NK-92 (cell line): ENCODE measurements around the gene AP3B1.
"Not testable (repeated sequence)": the region's sequence is repeated elsewhere in the genome, so short reads cannot be mapped to it uniquely, and the experiment has no call there.

Source experiments
- DNase-seq: peaks from one replicate; lab custom pipeline; 2025; ENCODE audit not compliant: unreplicated experiment; lab: John Stamatoyannopoulos, UW

AP3B1 gene

GRCh38 chr5:78067581-78067980 is 226.9 kb downstream of the AP3B1 start:
- DNase-seq: not testable (repeated sequence)

GRCh38 chr5:78066722-78067121 is 227.8 kb downstream of the AP3B1 start:
- DNase-seq: not testable (repeated sequence)

- no peak for DNase-seq
Measured at GRCh38 chr5:78065663-78066062, 228.8 kb downstream of the AP3B1 start.

GRCh38 chr5:78064941-78065472 is 229.5 kb downstream of the AP3B1 start:
- no peak for DNase-seq

- DNase-seq: no peak
Measured at GRCh38 chr5:78063495-78063894, 231.0 kb downstream of the AP3B1 start.

GRCh38 chr5:78062645-78063044 is 231.9 kb downstream of the AP3B1 start:
- no peak for DNase-seq

GRCh38 chr5:78060421-78060820 is 234.1 kb downstream of the AP3B1 start:
- no peak for DNase-seq

- DNase-seq: no peak
Measured at GRCh38 chr5:78058625-78059024, 235.9 kb downstream of the AP3B1 start.

- no peak for DNase-seq
Measured at GRCh38 chr5:78056901-78057514, 237.5 kb downstream of the AP3B1 start.

GRCh38 chr5:78056053-78056452 is 238.4 kb downstream of the AP3B1 start:
- no peak for DNase-seq

- DNase-seq: no peak
Measured at GRCh38 chr5:78050888-78051287, 243.6 kb downstream of the AP3B1 start.

GRCh38 chr5:78046823-78047222 is 247.7 kb downstream of the AP3B1 start:
- DNase-seq: not testable (repeated sequence)

- DNase-seq: no peak
Measured at GRCh38 chr5:78046006-78046405, 248.5 kb downstream of the AP3B1 start.

GRCh38 chr5:78041805-78042204 is 252.7 kb downstream of the AP3B1 start:
- DNase-seq: no peak

- no peak for DNase-seq
Measured at GRCh38 chr5:78025540-78025939, 269.0 kb downstream of the AP3B1 start.

GRCh38 chr5:78019744-78020143 is 274.8 kb downstream of the AP3B1 start:
- no peak for DNase-seq

GRCh38 chr5:78016863-78017529 is 277.5 kb downstream of the AP3B1 start:
- no peak for DNase-seq

- DNase-seq: no peak
Measured at GRCh38 chr5:78009937-78010527, 284.5 kb downstream of the AP3B1 start.

- DNase-seq: no peak
Measured at GRCh38 chr5:78008356-78008967, 286.0 kb downstream of the AP3B1 start.

GRCh38 chr5:78007233-78007632 is 287.3 kb downstream of the AP3B1 start:
- DNase-seq: no peak

GRCh38 chr5:78006449-78006848 is 288.0 kb downstream of the AP3B1 start:
- DNase-seq: no peak
